GM21737 (cell line): ENCODE data around the gene UVRAG.

Experiments used
- ATAC-seq: cut with Tn5 transposase; IDR thresholded peaks from one replicate; pipeline ENCODE4 v1.9.1; 2021; ENCODE audit warnings: mild to moderate bottlenecking, moderate library complexity; ENCODE audit not compliant: unreplicated experiment

The UVRAG gene

DNA sequence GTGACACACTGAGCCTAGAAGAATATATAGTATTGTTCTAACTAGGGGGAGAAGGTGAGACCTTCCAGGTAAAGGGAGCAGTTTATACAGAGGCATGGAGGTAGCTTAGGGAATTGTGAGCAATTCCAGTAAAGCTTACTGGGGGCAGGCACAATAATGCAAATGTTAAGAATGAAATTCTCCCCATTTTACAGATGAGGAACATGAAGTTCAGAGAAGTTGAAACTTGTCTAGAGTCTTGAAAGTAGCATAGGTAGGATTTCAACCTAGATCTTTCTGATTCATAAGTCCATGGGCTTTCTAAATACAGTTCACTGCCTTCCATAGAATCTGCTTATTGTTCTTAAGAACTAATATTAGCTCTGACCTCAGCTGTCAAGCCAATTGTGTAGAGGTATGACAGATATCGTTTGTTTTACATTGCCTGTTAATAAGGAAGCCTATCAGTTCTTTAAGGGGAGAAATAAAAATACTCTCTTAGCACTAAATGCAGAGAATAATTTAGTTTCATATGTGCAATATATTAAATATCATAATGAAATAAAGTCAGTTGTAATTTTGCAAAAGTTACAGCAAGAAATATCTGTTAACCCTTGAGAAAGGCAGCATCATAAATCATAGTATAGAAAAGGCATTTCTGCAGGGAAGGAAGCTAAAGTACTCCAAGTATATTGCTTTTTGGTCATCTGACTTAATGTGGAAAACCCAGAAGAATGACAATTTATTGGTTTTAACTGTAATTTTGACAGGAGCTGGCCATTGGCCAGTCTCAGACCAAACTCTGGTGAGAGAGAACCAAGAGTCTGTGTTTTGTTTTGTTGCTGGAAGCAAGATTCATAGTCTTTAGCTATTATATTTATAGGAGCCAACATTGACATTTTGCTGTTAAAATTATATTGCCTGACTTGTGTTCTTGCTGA is 181.8 kb downstream of the UVRAG start:
- no peak for ATAC-seq

DNA sequence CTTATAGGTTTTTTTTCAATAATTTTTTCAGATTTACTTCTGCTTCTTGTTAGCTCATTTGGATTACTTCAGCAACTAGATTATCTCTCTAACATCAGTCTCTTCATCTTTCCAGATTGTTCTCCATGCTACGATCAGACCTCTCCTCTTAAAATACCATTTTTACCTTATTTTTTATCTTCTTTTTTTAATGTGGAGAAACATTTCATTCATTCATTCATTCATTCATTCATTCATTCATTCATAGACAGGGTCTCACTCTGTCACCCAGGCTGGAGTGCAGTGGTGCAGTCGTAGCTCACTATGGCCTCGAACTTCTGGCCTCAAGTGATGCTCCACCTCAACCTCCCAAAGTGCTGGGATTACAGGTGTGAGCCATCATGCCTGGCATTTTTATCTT is 189.4 kb downstream of the UVRAG start:
- no peak for ATAC-seq

DNA sequence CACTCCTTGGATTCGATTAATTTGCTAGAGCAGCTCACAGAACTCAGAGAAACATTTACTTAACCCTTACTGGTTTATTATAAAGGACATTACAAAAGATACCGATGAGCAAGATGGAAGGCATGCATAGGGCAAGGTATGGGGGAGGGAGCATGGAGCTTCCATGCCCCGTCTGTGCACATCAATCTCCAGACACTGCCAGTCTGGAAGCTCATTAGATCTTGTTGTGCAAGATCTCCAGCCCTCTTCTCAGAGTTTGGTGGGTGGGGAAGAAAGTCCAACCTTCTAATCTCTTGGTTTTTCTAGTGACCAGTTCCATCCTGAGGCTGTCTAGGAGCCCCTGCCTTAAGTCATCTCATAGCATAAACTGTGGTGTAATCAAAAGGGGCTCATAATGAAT is 190.7 kb downstream of the UVRAG start:
- no peak for ATAC-seq

DNA sequence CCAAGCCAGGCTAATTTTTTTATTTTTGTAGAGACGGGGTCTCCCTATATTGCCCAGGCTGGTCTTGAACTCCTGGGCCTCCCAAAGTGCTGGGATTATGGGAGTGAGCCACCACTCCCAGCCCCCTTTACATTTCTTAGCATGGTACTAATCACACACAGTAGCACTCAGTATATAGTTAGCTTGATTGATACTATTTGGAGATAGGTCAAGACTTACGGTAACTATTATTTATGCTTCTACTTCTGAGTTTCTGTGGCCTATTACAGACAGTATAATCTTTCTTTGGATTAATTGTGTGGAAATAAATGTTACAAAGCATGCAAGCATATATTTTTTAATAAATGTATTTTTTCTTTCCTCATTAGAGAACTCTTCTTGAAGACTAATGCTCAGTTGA is 192.2 kb downstream of the UVRAG start:
- ATAC-seq, result no peak

GRCh38 chr11:76008474-76008873 is 193.5 kb downstream of the UVRAG start:
- ATAC-seq, result no peak

GRCh38 chr11:76010051-76010450 is 195.0 kb downstream of the UVRAG start:
- no peak for ATAC-seq

DNA sequence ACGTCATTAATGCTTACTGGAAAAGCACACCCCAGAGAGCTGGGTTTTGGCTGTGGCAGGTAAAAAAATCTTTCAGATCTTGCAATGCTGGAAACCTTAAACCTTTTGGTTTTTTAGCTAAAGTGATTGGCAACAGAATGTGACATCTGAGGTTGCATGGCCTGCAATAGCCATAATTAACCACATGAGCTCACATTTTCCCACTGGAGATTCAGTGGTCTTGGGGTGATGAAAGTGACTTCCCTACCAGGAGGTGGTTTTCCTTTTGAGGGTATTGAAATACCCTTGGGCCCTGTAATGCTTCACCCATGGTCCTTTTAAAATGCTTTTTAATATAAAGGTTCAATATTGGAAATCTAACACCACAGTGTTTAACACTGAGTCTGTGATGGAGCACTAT is 198.5 kb downstream of the UVRAG start:
- ATAC-seq, result no peak

- no peak for ATAC-seq
These were observed 208.4 kb downstream of the UVRAG start for GRCh38 chr11:76023236-76024068.

- no peak for ATAC-seq
These were observed 210.1 kb downstream of the UVRAG start for GRCh38 chr11:76025068-76025467.

GRCh38 chr11:76025817-76026216 is 210.8 kb downstream of the UVRAG start:
- no peak for ATAC-seq

DNA sequence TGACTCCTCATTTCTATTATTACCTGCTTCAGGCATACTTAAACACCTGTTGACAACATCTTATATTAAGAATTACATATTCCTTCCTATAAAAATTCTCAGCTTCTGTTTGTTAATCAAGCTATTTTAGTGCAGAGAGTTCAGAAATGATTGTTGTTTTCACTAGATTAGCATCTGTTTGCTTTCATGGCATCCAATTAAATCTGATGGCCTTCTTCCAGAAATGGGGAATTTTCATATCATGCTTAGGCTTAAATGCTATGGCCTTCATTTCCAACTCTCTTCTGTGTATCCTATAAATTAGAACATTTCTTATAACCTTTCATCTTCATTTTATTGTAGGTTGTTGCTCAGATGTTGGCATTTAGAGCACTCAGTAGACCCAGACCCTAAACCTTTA is 211.3 kb downstream of the UVRAG start:
- ATAC-seq, result no peak

DNA sequence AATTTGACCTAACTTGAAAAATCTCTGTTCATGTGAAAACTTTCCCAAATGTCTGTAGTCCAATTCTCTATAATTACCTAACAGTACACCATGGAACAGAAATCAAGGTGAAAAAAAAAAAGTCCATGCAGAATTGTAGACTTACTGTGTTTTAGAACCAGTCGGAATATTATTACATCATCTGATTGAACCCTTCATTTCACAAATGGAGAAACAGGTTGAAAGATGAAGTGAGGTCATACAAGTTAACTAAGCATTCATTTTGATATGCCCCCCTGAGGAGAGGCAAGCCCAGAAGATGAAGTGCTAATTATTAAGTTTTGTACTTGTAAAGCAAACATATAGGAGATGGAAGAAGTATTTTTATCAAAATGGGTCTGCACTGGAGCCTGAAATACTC is 211.9 kb downstream of the UVRAG start:
- no peak for ATAC-seq

GRCh38 chr11:76030286-76030685 is 215.3 kb downstream of the UVRAG start:
- ATAC-seq, result no peak

GRCh38 chr11:76030968-76031590 is 216.1 kb downstream of the UVRAG start:
- ATAC-seq, result no peak

- ATAC-seq, result peak; percentile 67
These were observed 218.7 kb downstream of the UVRAG start for GRCh38 chr11:76033699-76034098.

DNA sequence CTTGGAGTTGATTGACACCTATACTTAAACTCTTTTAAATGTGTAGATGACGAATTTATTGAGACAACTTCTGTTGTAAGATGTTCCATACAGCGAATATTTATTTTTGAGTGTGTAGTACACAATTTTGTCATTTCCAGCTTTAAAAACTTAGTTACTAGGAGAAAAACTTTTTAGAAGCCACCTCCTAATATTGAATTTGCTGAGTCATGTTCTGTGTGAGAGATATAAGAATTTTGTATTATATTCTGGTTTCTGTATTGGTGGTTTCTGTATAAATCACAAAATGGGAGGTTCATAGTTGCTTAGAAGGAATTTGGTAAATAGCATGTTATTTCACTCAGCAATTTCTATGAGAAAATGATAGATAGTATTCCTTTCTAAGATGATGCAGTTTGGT is 220.0 kb downstream of the UVRAG start:
- ATAC-seq, result no peak

GRCh38 chr11:76038608-76039007 is 223.6 kb downstream of the UVRAG start:
- no peak for ATAC-seq

GRCh38 chr11:76041208-76041607 is 226.2 kb downstream of the UVRAG start:
- no peak for ATAC-seq

GRCh38 chr11:76044750-76045320 is 229.8 kb downstream of the UVRAG start:
- no peak for ATAC-seq

DNA sequence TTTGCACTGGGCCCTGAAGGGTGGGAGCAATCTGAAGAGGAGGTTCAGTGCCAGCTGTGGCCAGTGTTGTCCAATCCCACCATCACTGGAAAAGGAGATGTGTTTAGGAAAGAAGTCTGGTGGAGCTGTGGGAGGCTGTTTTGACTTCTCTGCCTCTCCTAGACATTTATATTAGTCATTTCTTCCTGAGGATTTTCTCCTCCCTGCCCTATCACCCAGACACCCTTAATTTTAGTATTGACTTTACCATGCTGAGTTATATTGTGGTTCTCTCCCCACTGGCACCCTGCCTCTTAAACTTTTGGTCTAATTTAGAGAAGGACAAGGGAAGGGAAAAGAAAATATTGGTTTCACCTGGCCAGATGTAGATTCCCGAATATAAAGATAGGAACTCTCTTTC is 232.2 kb downstream of the UVRAG start:
- no peak for ATAC-seq

DNA sequence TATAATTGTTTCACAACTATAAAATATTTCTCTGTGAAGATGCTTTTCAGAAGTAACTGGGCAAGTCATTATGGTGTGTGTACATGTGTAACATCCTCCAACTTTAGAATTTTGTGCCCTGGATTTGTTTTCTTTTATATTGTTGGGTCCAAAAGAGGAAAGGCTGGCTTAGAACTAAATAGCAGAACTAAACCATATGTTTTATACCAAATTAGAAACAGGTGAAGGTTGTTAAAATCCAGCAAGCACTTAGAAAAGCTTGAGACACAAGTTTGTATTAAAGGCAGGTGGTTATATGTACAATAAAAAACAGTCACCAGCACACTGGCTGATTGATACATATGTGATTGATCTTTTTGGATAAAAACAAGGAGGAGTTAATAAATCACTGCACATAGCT is 232.8 kb downstream of the UVRAG start:
- ATAC-seq, result no peak
